ENCODE data around the gene IGF2BP3. TPM values are rescaled to one million over a fixed set of nuclear protein-coding genes. Genes with fewer than 3 reads are reported as not detected.

Gene IGF2BP3
- total RNA-seq, 1 donor from 2014 or later: 12.4 TPM

- Histone ChIP-seq H3K27me3 (ENCODE audit: control insufficient read depth, insufficient read depth, low read length) (peaks cover 2% of the 10 kb centered on the region), H3K4me3 (ENCODE audit: low read depth, low read length) (no peak overlapping the region), H3K36me3 (ENCODE audit: control insufficient read depth, insufficient read depth, low read length) (no peaks in the 10 kb centered on the region)
- DNase-seq (ENCODE audit: low read depth) (no peak), FAIRE-seq (no peak)
- no peak for TF ChIP-seq CTCF (IDR thresholded peaks at IDR 0.05; ENCODE audit: insufficient read depth, low read length, severe bottlenecking)
Observed at GRCh38 chr7:23346316-23346715, 124.0 kb downstream of the IGF2BP3 start.

DNA sequence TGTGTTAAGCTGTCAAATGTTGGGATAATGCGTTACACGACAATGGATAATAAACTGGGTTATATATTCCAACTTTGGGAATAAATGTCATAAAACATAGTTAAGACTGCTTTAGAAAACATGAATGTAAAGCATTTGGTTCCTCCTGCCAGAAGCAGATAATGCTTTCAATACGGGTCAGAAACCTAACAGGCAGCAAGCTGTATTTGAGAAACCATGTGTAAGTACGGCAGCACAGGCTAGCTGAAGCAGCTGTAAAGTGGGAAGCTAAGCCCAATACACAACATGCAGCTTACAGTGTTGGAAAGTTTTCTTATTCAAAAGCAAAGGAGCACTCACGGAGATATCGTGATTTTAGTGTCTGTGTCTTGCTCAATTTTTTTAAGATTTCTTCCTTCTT is 124.7 kb downstream of the IGF2BP3 start:
- Histone ChIP-seq H3K27me3 (ENCODE audit: control insufficient read depth, insufficient read depth, low read length) (peaks cover 2% of the 10 kb centered on the region), H3K36me3 (ENCODE audit: control insufficient read depth, insufficient read depth, low read length) (no peaks in the 10 kb centered on the region), H3K4me3 (ENCODE audit: low read depth, low read length) (no peak overlapping the region)
- no peak for DNase-seq (ENCODE audit: low read depth)
- FAIRE-seq: no peak
- no peak for TF ChIP-seq CTCF (IDR thresholded peaks at IDR 0.05; ENCODE audit: insufficient read depth, low read length, severe bottlenecking)

DNA sequence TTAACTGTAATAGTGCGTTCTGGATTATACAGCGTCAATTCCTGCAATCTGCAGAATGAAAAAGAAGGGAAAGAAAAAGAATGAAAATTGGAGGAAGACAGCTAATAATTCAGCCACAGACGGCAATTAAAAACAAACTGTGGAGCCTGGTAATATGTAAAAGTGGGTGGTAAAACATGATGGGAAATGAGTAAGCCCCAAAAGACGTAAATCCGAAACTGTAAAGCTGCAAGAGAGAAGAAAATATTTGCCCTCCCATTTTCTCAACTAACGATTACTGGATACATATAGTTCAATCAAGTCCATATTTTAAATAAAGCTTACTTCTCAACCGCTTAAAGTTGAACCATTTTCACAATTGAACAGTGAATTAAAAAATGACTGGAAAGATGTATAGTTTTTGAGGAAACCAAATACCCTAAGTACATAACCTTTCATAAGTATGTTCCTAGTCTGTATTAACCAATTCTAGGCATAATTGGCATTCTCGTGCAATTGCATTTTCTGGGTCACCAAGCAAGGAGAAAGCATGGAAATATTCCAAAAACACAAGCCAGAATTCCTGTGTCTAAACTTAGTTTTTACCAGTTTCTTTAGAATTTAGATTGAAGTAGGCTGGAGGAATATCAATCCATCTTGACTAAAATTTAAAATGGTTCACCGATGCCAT is 126.3 kb downstream of the IGF2BP3 start:
- no peak overlapping the region for H3K4me3 ChIP-seq (ENCODE audit: low read depth, low read length)
- no peak for DNase-seq (ENCODE audit: low read depth)
- no peak for TF ChIP-seq CTCF (IDR thresholded peaks at IDR 0.05; ENCODE audit: insufficient read depth, low read length, severe bottlenecking)
- no peaks in the 10 kb centered on the region for H3K36me3 ChIP-seq (ENCODE audit: control insufficient read depth, insufficient read depth, low read length)
- peaks cover 2% of the 10 kb centered on the region for H3K27me3 ChIP-seq (ENCODE audit: control insufficient read depth, insufficient read depth, low read length)
- FAIRE-seq: no peak

DNA sequence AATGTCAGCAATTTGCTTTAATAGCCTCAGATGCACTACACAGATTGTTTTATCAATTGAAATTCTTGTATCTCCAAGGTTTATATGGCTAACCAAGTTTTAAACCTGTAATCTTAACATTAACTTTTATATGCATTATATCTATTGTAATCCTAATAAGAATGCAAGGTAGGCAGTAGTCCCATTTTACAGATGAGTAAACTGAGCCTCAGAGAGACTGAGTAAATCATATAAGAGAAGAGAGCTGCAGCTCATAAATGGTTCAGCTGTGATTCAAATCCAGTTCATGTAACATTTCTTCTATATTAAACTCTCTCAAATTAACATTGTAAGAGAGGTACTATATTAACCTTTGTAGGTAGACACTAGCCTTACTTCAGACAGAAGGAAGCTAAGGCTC is 127.2 kb downstream of the IGF2BP3 start:
- no peak for TF ChIP-seq CTCF (IDR thresholded peaks at IDR 0.05; ENCODE audit: insufficient read depth, low read length, severe bottlenecking)
- Histone ChIP-seq H3K36me3 (ENCODE audit: control insufficient read depth, insufficient read depth, low read length) (no peaks in the 10 kb centered on the region), H3K27me3 (ENCODE audit: control insufficient read depth, insufficient read depth, low read length) (peaks cover 6% of the 10 kb centered on the region), H3K4me3 (ENCODE audit: low read depth, low read length) (no peak overlapping the region)
- DNase-seq (ENCODE audit: low read depth) (no peak), FAIRE-seq (no peak)

- TF ChIP-seq CTCF (IDR thresholded peaks at IDR 0.05; ENCODE audit: insufficient read depth, low read length, severe bottlenecking): no peak
- DNase-seq (ENCODE audit: low read depth) (no peak), FAIRE-seq (no peak)
- no peak overlapping the region for H3K4me3 ChIP-seq (ENCODE audit: low read depth, low read length)
- peaks cover 13% of the 10 kb centered on the region for H3K27me3 ChIP-seq (ENCODE audit: control insufficient read depth, insufficient read depth, low read length)
- H3K36me3 ChIP-seq (ENCODE audit: control insufficient read depth, insufficient read depth, low read length): no peaks in the 10 kb centered on the region
Observed at GRCh38 chr7:23341846-23342598, 128.3 kb downstream of the IGF2BP3 start.

All from bronchial epithelial cell (primary cell).